Colonic mucosa (tissue), 4 donors: ENCODE measurements around the gene KRT32. TPM values are rescaled to one million over a fixed set of nuclear protein-coding genes. Genes with fewer than 3 reads are reported as not detected.

Source experiments
- DNase-seq: peaks from one replicate; pipeline ENCODE4 v3.0.0-alpha.2; 2020
- H3K27ac ChIP-seq: fragments of 200-600 bp; one replicate; pipeline ENCODE4 v1.8.0; 2021
- H3K27me3 ChIP-seq: fragments of 200-600 bp; one replicate; pipeline ENCODE4 v1.8.0; 2021
- H3K36me3 ChIP-seq: fragments of 200-600 bp; one replicate; pipeline ENCODE4 v1.8.0; 2021
- H3K4me1 ChIP-seq: fragments of 200-600 bp; one replicate; pipeline ENCODE4 v1.8.0; 2021; ENCODE audit warnings: mild to moderate bottlenecking
- H3K4me3 ChIP-seq: fragments of 200-600 bp; one replicate; pipeline ENCODE4 v1.8.0; 2021
- H3K9ac ChIP-seq, 2 donors: one replicate each; pipeline ENCODE4 v1.7.0; 2013; ENCODE audit warnings: control low read depth in 2 of 2, low read depth in 2 of 2, low read length in 2 of 2
- H3K9me3 ChIP-seq: fragments of 200-600 bp; one replicate; pipeline ENCODE4 v1.8.0; 2021
- CTCF ChIP-seq: fragments of 200-600 bp; IDR thresholded peaks from one replicate; pipeline ENCODE4 v1.8.0; 2022; ENCODE audit warnings: antibody characterized with exemption, mild to moderate bottlenecking
- intact Hi-C: fragments of 100-400 bp; cut with DNase I; formaldehyde crosslinking; loops from one replicate; pipeline ENCODE4 v1.14.1; 2022
- total RNA-seq, 2 donors: library from RNA; stranded (reverse); fragmentation: NEBNext Ultra II Directional in 1 of 2; extraction: Animal tissue kit (Norgen Biotek cat#: 25700) in 1 of 2; gene quantifications; one replicate each; pipeline ENCODE4 v1.2.1, GENCODE V29; 2021
- donor health status: healthy.
- donor health status: DM: no; HTN: no; CAD: no.
- donor health status: DM: no; HTN: no; CAD: no.

The KRT32 gene
- total RNA-seq, 2 donors from 2014 or later: not detected

DNA sequence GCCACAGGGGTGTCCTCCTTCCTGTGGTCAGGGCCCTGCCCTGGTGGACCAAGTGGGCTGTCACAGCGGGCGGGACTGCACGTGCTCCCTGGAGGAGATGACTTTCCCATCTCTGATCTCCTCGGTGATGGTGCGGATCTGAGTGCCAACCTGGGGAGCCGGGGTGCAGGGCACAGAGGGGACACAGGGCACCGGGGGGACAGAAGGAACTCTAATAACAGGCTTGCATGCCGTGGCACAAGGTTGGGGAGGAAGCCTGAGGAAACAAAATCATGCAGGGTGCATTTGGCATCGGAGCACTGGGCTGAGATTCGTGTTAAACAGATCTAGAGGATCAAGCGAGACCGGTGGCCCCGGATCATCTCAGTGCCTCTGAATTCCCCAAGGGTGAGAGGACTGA, 19.1 kb upstream of the KRT32 start:
- no peak for TF ChIP-seq CTCF
- DNase-seq: no peak
- Histone ChIP-seq H3K36me3 (no peaks in the 10 kb centered on the region), H3K4me1 (peaks cover 1% of the 10 kb centered on the region), H3K27me3 (no peaks in the 10 kb centered on the region), H3K9ac (no peak overlapping the region), H3K27ac (no peak overlapping the region), H3K9me3 (no peaks in the 10 kb centered on the region), H3K4me3 (no peak overlapping the region)
- intact Hi-C loops: loop anchor here (5.0 to 10.0 kb wide), 2 partner anchors 61 to 158 kb away; no protein-coding TSS in a partner anchor

DNA sequence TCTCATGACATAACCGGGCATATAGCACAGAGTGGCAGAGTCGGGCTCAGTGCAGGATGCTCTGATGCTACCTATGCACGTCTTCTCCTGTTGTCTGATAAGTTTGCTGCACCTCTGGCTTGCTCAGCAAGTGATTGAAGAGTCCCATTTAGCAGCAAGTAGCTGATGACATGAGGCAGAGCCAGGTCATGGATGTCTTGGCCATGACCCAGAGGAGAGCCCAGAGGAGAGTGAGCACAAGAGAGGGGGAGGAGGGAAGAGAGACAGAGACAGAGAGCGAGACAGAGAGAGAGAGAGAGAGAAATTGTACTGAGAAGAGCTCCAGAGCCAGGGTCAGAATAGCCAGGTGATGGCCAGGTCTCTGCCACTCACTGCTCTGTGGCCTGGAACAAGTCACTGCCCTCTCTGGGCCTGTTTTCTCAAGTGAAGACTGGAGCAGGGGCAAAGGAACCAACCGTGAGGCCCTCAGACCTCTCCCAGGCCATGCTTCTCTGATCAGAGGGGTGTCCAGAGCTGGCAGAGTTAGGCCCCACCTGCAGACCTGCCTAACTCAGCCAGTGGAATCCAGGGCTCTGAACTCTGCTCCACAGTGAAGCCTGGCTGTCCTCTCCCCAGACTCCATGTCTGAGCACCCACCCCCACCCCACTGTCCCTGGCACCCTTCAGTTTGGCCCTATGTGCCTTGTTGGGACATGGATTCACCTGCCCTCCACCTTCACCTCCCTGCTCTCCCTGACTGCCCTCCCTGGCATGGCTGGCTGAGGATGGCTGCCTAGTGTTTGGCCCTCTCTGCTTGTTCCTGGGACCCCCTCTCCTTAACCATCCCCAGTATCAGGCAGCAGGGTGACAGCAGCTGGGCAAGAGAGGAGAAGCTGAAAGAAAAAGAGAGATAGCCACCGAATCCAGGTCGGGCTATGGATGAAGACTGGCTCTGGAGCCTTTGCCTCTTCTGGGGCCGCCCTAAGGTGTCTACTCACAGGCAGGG, 18.0 kb upstream of the KRT32 start:
- intact Hi-C loops: loop anchor here (5.0 to 10.0 kb wide), 2 partner anchors 62 to 160 kb away; no protein-coding TSS in a partner anchor
- no peak for DNase-seq
- H3K27ac ChIP-seq: no peak overlapping the region
- no peak overlapping the region for H3K4me3 ChIP-seq
- no peak overlapping the region for H3K9ac ChIP-seq
- H3K9me3 ChIP-seq: no peaks in the 10 kb centered on the region
- H3K4me1 ChIP-seq: no peaks in the 10 kb centered on the region
- H3K36me3 ChIP-seq: no peaks in the 10 kb centered on the region
- H3K27me3 ChIP-seq: no peaks in the 10 kb centered on the region
- no peak for TF ChIP-seq CTCF

- intact Hi-C loops: loop anchor here (10.0 kb wide), 1 partner anchor 161 kb away; no protein-coding TSS in a partner anchor
- TF ChIP-seq CTCF: no peak
- Histone ChIP-seq H3K4me1 (no peaks in the 10 kb centered on the region), H3K36me3 (no peaks in the 10 kb centered on the region), H3K27me3 (no peaks in the 10 kb centered on the region), H3K4me3 (no peak overlapping the region), H3K27ac (no peak overlapping the region), H3K9ac (no peak overlapping the region), H3K9me3 (no peaks in the 10 kb centered on the region)
- no peak for DNase-seq
These were observed 17.0 kb upstream of the KRT32 start for GRCh38 chr17:41483991-41484826.

DNA sequence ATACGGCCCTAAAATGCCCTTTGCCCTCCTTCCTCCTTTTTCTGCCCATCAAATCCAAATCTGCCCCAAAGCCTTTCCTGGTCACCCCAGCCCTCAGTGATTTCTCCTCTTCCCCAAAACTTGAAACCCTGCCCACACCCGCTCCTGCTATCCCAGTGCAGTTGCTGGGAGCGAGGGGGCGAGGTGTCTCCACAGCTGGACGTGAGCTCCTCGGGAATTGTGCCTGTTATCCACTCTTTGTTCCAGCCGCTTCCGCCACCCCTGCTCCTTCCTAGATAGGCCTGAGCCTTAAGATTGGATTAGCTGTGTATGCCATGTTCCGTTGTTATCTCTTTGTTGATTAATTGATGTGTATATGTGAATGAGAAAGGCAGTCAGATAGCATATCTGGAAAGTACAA, 16.3 kb upstream of the KRT32 start:
- intact Hi-C loops: loop anchor here (10.0 kb wide), 1 partner anchor 161 kb away; no protein-coding TSS in a partner anchor
- H3K9ac ChIP-seq: no peak overlapping the region
- no peaks in the 10 kb centered on the region for H3K27me3 ChIP-seq
- H3K4me3 ChIP-seq: no peak overlapping the region
- H3K4me1 ChIP-seq: no peaks in the 10 kb centered on the region
- DNase-seq: no peak
- no peak overlapping the region for H3K27ac ChIP-seq
- H3K9me3 ChIP-seq: no peaks in the 10 kb centered on the region
- no peak for TF ChIP-seq CTCF
- H3K36me3 ChIP-seq: no peaks in the 10 kb centered on the region

- H3K9ac ChIP-seq: no peak within 1 kb of the TSS
- H3K4me3 ChIP-seq: no peak within 1 kb of the TSS
- no peaks in the 10 kb centered on the region for H3K36me3 ChIP-seq
- no peak for TF ChIP-seq CTCF
- H3K9me3 ChIP-seq: no peaks in the 10 kb centered on the region
- no peak for DNase-seq
- intact Hi-C loops: loop anchor here (10.0 kb wide), 1 partner anchor 164 kb away; no protein-coding TSS in a partner anchor
- no peaks in the 10 kb centered on the region for H3K4me1 ChIP-seq
- no peaks in the 10 kb centered on the region for H3K27me3 ChIP-seq
- H3K27ac ChIP-seq: no peak within 1 kb of the TSS
These were observed 13.8 kb upstream of the KRT32 start, which contains the start of gene KRT35 for GRCh38 chr17:41481036-41481435. TSS of gene KRT35 (minus strand) at chr17:41481151. CDS start at chr17:41481097, 54 bp downstream.
